CD8-positive, alpha-beta memory T cell (primary cell): ENCODE measurements around the gene CADM1. TPM values are rescaled to one million over a fixed set of nuclear protein-coding genes. Genes with fewer than 3 reads are reported as not detected.

Experiments used
- CTCF ChIA-PET: fragments of 350-600 bp; sonication (Branson Sonifier 250); formaldehyde crosslinking; loops from one replicate; lab custom pipeline; 2021; ENCODE audit warnings: antibody characterized with exemption; lab: Charles Lee
- POLR2A ChIA-PET: fragments of 350-600 bp; sonication (Branson Sonifier 250); formaldehyde crosslinking; loops from one replicate; lab custom pipeline; 2021; ENCODE audit warnings: antibody characterized with exemption; lab: Charles Lee
- DNase-seq, 5 donors: peaks; one replicate each; pipeline versions ENCODE4 v3.0.0 to v3.0.0-alpha.2; 2020 to 2022; ENCODE audit warnings: mixed read lengths in 1 of 5
- H3K27ac ChIP-seq: one replicate; pipeline ENCODE4 v1.7.0; 2013; ENCODE audit warnings: low read depth, mild to moderate bottlenecking, low read length, moderate library complexity
- H3K27me3 ChIP-seq: 2 replicates; pipeline ENCODE4 v1.7.0; 2013; ENCODE audit warnings: low read length, mild to moderate bottlenecking; ENCODE audit not compliant: insufficient read depth, poor library complexity, severe bottlenecking
- H3K36me3 ChIP-seq: 2 replicates; pipeline ENCODE4 v1.7.0; 2013; ENCODE audit warnings: mild to moderate bottlenecking, low read length, moderate library complexity; ENCODE audit not compliant: insufficient read depth
- H3K4me1 ChIP-seq: 2 replicates; pipeline ENCODE4 v1.7.0; 2013; ENCODE audit warnings: mild to moderate bottlenecking, low read length, moderate library complexity; ENCODE audit not compliant: insufficient read depth
- H3K4me3 ChIP-seq: 2 replicates; pipeline ENCODE4 v1.7.0; 2013; ENCODE audit warnings: mild to moderate bottlenecking, low read length
- H3K9me3 ChIP-seq: 2 replicates; pipeline ENCODE4 v1.7.0; 2013; ENCODE audit warnings: mild to moderate bottlenecking, low read length
- H3K27ac Mint-ChIP-seq, 8 donors: one replicate each; pipeline ENCODE4 v1.8.0; 2020 to 2021; ENCODE audit warnings: mixed read lengths in 8 of 8, mild to moderate bottlenecking in 6 of 8, inconsistent platforms in 3 of 8, moderate library complexity in 3 of 8
- H3K27me3 Mint-ChIP-seq, 2 donors: one replicate each; pipeline ENCODE4 v1.8.0; 2020 to 2021; ENCODE audit warnings: mixed read lengths in 2 of 2, mild to moderate bottlenecking in 1 of 2, moderate library complexity in 1 of 2
- H3K36me3 Mint-ChIP-seq, 3 donors: one replicate each; pipeline ENCODE4 v1.8.0; 2020 to 2021; ENCODE audit warnings: mixed read lengths in 3 of 3, inconsistent platforms in 1 of 3, mild to moderate bottlenecking in 1 of 3
- H3K4me1 Mint-ChIP-seq, 3 donors: one replicate each; pipeline ENCODE4 v1.8.0; 2020 to 2021; ENCODE audit warnings: mixed read lengths in 3 of 3, inconsistent platforms in 1 of 3, mild to moderate bottlenecking in 1 of 3
- H3K4me3 Mint-ChIP-seq, 7 donors: one replicate each; pipeline ENCODE4 v1.8.0; 2020 to 2021; ENCODE audit warnings: mixed read lengths in 7 of 7, mild to moderate bottlenecking in 6 of 7, moderate library complexity in 4 of 7, inconsistent platforms in 2 of 7
- H3K9me3 Mint-ChIP-seq, 5 donors: one replicate each; pipeline ENCODE4 v1.8.0; 2020 to 2022; ENCODE audit warnings: mixed read lengths in 5 of 5, mild to moderate bottlenecking in 3 of 5, moderate library complexity in 2 of 5, inconsistent platforms in 1 of 5
- polyA plus RNA-seq: library from polyadenylated mRNA; unstranded; fragments of 300-500 nt; fragmentation: Illumina TruSeq; gene quantifications from one replicate; pipeline ENCODE4 v1.2.3, GENCODE V29; 2021
- total RNA-seq, 2 experiments: library from RNA; stranded (reverse); gene quantifications; one replicate each; pipeline ENCODE4 v1.2.3, GENCODE V29; 2021

CADM1 gene
- total and polyA plus RNA-seq, 3 experiments from 2014 or later, result 0.90 to 2.7 (median 1.1) TPM

DNA sequence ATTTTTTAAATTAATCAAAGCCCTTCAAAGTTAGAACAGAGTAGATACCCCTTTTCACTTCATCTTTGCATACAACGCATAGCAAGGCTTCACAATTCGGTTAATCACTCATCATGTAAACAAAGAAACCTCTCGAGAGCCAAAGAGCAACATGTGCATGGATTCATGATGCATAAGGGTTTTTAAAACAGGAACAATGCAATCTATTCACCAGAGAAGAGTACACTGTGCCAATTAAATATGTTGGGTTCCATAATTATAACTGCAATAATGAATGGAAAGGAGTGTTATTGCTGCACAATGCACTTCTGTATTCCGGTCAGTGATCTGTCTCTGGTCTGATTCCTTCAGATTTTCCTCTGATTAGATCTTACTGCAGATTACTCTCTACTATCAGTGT, 45.3 kb downstream of the CADM1 start:
- Histone ChIP-seq H3K4me3 (no peak overlapping the region), H3K27me3 (no peaks in the 10 kb centered on the region), H3K27ac (no peak overlapping the region), H3K36me3 (no peaks in the 10 kb centered on the region), H3K4me1 (no peaks in the 10 kb centered on the region), H3K9me3 (no peaks in the 10 kb centered on the region)
- no peaks in the 10 kb centered on the region for H3K9me3 Mint-ChIP-seq
- H3K4me3 Mint-ChIP-seq, result no peak overlapping the region
- no peaks in the 10 kb centered on the region for H3K36me3 Mint-ChIP-seq
- POLR2A ChIA-PET, result no interaction called here
- no peak for DNase-seq
- H3K27me3 Mint-ChIP-seq, result peaks cover 0 to 1% of the 10 kb centered on the region in 2 donors
- H3K27ac Mint-ChIP-seq, result no peak overlapping the region
- no peaks in the 10 kb centered on the region for H3K4me1 Mint-ChIP-seq
- CTCF ChIA-PET, result no interaction called here

DNA sequence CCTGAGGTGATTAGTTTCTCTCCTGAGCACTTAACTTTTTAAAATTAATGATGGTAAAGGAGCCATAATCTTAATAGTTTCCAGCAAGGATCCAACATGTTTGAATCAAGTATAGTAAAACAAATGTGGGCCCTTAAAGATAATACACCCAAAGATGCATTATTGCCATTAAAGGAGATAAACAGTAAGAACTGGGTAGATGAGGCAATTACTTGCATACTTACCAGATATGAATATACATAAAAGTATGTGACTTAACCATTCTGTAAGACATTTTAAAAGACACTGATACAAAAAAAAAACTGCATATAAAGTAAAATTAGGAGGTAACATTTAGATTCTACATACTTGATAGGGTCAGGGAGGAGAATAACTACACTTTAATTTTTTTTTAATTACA, 48.2 kb downstream of the CADM1 start:
- Histone ChIP-seq H3K27me3 (no peaks in the 10 kb centered on the region), H3K36me3 (no peaks in the 10 kb centered on the region), H3K9me3 (no peaks in the 10 kb centered on the region), H3K4me1 (no peaks in the 10 kb centered on the region), H3K27ac (no peak overlapping the region), H3K4me3 (no peak overlapping the region)
- Mint-ChIP-seq H3K9me3 (no peaks in the 10 kb centered on the region), H3K27ac (no peak overlapping the region), H3K4me1 (no peaks in the 10 kb centered on the region), H3K4me3 (no peak overlapping the region), H3K36me3 (no peaks in the 10 kb centered on the region), H3K27me3 (peaks cover 0 to 1% of the 10 kb centered on the region in 2 donors)
- CTCF ChIA-PET, result no interaction called here
- no peak for DNase-seq
- POLR2A ChIA-PET, result no interaction called here

DNA sequence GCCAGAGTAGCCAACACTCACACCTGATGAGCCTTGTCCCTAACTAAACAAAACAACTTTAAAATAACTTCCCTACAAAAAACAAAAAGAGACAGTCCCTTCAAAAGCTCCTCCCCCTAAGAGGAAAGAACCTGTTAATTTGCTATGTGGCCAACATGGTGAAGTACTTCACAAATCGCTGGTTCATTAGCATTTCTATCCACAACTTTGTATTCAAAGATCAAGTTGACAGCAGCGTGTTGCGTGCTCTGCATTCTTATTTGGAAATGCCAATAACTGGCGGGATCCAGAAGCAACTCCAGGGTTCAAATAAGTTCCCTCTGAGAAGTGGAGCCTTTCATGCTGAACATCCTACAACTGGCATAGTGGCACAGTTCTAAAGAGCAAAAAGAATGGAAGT, 48.6 kb downstream of the CADM1 start:
- Histone ChIP-seq H3K27me3 (no peaks in the 10 kb centered on the region), H3K4me1 (no peaks in the 10 kb centered on the region), H3K9me3 (no peaks in the 10 kb centered on the region), H3K27ac (no peak overlapping the region), H3K4me3 (no peak overlapping the region), H3K36me3 (no peaks in the 10 kb centered on the region)
- no peaks in the 10 kb centered on the region for H3K4me1 Mint-ChIP-seq
- no peaks in the 10 kb centered on the region for H3K36me3 Mint-ChIP-seq
- ChIA-PET CTCF (no interaction called here), POLR2A (no interaction called here)
- H3K9me3 Mint-ChIP-seq, result no peaks in the 10 kb centered on the region
- DNase-seq, result no peak
- H3K27me3 Mint-ChIP-seq, result peaks cover 0 to 1% of the 10 kb centered on the region in 2 donors
- H3K4me3 Mint-ChIP-seq, result no peak overlapping the region
- no peak overlapping the region for H3K27ac Mint-ChIP-seq

DNA sequence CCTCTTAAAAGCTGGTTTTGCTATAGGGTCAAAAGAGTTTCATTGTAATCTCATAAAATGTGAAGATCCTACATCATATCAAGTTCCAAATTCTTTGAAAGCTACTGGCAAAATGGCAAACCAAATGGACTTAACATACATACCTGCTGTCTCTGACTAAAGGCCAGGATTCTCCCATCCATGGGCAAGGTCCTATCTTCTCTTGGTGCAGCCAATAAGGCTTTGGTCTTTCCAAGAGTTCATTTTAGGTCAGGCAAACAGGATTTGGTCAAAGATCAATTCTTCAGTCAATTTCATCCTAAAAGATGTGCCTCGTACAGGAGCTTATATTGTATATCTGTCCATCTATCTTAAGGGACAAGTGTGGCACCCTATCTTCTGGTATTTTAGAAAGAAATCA, 49.7 kb downstream of the CADM1 start:
- Histone ChIP-seq H3K4me1 (no peaks in the 10 kb centered on the region), H3K36me3 (no peaks in the 10 kb centered on the region), H3K27me3 (no peaks in the 10 kb centered on the region), H3K4me3 (no peak overlapping the region), H3K9me3 (no peaks in the 10 kb centered on the region), H3K27ac (no peak overlapping the region)
- Mint-ChIP-seq H3K4me3 (no peak overlapping the region), H3K36me3 (no peaks in the 10 kb centered on the region), H3K9me3 (peaks cover 0 to 3% (median 0%) of the 10 kb centered on the region in 5 donors), H3K27ac (no peak overlapping the region), H3K27me3 (peaks cover 0 to 4% of the 10 kb centered on the region in 2 donors), H3K4me1 (no peaks in the 10 kb centered on the region)
- no peak for DNase-seq
- ChIA-PET CTCF (no interaction called here), POLR2A (no interaction called here)

DNA sequence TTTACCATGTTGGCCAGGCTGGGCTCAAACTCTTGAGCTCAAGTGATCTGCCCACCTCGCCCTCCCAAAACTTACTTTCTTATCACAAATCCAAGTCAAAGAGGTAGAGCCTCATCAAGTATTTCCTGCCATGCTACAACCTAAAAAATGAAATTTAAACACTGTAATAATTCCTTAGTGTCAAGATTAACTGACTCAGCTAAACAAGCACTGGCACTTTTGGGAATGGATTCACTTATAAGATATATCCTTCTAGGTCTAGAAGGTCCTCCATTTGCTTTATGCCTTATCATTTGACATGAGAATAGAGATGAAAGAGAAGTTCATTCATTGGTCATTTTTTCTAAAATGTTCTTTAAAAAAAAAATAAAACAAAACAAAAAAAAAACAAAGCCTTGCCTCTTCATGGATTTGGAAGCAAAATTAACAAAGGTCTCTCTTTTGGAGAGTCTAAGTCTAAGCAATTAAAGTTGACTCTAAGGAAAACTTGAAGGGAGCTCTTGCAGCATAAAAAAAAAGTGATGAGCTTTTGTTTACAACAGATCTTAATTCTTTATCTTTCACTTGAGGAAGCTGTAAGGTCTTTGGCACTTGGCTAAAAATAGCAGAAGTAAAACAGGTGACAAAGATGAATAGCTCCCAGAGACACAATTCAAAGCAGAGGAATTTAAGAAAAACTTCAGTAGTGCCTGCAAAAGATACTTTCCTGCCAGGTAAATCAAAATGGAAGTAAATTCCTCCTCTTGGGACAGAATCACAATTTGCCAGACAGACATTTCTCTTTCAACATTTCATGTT, 50.3 kb downstream of the CADM1 start:
- Mint-ChIP-seq H3K36me3 (no peaks in the 10 kb centered on the region), H3K9me3 (peaks cover 1 to 5% (median 4%) of the 10 kb centered on the region in 5 donors), H3K4me1 (no peaks in the 10 kb centered on the region), H3K4me3 (no peak overlapping the region), H3K27me3 (peaks cover 0 to 4% of the 10 kb centered on the region in 2 donors), H3K27ac (no peak overlapping the region)
- H3K4me3 ChIP-seq, result no peak overlapping the region
- CTCF ChIA-PET, result no interaction called here
- no peaks in the 10 kb centered on the region for H3K9me3 ChIP-seq
- H3K27me3 ChIP-seq, result no peaks in the 10 kb centered on the region
- no peaks in the 10 kb centered on the region for H3K4me1 ChIP-seq
- no peak for DNase-seq
- H3K36me3 ChIP-seq, result no peaks in the 10 kb centered on the region
- no peak overlapping the region for H3K27ac ChIP-seq
- POLR2A ChIA-PET, result no interaction called here

DNA sequence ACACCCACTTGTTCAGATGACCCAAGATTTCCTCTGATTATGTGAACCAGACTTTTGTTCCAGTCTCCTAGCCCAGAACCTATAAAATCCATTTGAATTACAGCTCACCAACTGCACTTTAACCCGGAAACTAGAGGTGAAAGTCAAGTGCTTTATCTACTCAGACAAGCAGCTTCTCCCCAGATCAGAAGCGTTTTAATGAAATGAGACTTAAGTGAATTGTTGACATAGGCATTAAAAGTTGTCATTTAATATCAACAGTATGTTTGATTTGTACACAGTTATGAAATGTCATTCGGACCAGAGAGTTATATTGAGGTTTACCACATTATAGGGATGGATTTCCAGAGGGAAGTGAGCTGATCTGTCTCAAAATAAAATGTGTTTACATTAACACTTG, 52.0 kb downstream of the CADM1 start:
- CTCF ChIA-PET, result no interaction called here

DNA sequence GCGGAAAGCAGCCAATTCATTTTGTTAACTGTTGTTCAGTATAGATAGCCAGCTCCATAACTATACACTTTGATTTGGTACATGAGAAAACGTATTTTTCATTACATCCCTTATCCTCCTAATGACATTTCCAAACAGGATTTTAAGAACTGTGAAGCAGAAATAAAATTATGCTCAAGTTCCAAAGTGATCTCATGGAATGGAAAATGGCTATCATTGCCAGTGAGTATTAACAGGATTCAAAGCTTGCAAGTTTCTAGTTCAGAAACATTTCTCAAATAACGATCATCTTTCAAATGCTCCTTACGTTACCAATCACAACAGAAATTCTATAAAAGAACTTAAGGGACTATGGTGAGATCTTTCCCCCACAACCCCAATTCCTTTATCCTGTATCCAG, 53.7 kb downstream of the CADM1 start:
- Histone ChIP-seq H3K9me3 (peaks cover 8% of the 10 kb centered on the region), H3K27ac (no peak overlapping the region), H3K4me1 (no peaks in the 10 kb centered on the region), H3K27me3 (no peaks in the 10 kb centered on the region), H3K36me3 (no peaks in the 10 kb centered on the region), H3K4me3 (no peak overlapping the region)
- no peak overlapping the region for H3K4me3 Mint-ChIP-seq
- H3K4me1 Mint-ChIP-seq, result no peaks in the 10 kb centered on the region
- DNase-seq, result no peak
- peaks cover 15 to 28% (median 25%) of the 10 kb centered on the region in 5 donors for H3K9me3 Mint-ChIP-seq
- peaks cover 3 to 4% of the 10 kb centered on the region in 2 donors for H3K27me3 Mint-ChIP-seq
- no peaks in the 10 kb centered on the region for H3K36me3 Mint-ChIP-seq
- H3K27ac Mint-ChIP-seq, result no peak overlapping the region
- POLR2A ChIA-PET, result no interaction called here
- CTCF ChIA-PET, result no interaction called here

More for the DNA sequence above, 52.0 kb downstream of the CADM1 start:
- Mint-ChIP-seq H3K4me1 (no peaks in the 10 kb centered on the region), H3K4me3 (no peak overlapping the region), H3K27ac (no peak overlapping the region), H3K9me3 (peaks cover 12 to 17% (median 12%) of the 10 kb centered on the region in 5 donors), H3K27me3 (peaks cover 0 to 4% of the 10 kb centered on the region in 2 donors), H3K36me3 (no peaks in the 10 kb centered on the region)
- Histone ChIP-seq H3K36me3 (no peaks in the 10 kb centered on the region), H3K4me3 (no peak overlapping the region), H3K27ac (no peak overlapping the region), H3K27me3 (no peaks in the 10 kb centered on the region), H3K4me1 (no peaks in the 10 kb centered on the region), H3K9me3 (peaks cover 8% of the 10 kb centered on the region)
- POLR2A ChIA-PET, result no interaction called here
- DNase-seq, result no peak

DNA sequence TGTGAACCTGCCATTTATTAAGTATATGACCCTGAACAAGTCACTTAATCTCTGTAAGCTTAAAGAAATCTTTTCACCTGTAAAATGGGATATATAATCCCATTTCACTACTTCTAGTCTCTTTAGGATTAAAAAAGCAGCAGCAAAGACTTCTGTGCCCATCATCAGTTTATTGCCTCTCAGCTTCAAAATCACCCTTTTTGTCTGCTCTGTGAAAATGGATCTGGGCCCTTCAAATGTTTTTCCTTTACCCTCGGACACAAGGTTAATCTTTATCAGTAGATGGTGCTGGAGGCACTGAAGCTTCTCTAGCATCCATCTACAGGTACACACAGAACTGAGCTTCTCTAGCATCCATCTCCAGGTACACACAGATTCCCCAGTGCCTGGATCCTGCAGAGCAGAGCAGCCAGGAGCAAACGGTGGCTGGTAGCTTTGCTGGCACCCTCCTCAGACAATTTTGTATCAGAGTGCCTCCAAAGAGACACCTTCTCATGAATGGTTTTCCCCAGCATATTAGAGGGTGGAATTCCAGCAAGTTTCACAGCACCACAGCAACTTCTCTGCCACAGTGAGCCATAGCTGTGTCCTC, 56.8 kb downstream of the CADM1 start:
- H3K27ac ChIP-seq, result no peak overlapping the region
- Mint-ChIP-seq H3K27me3 (peaks cover 3 to 4% of the 10 kb centered on the region in 2 donors), H3K27ac (no peak overlapping the region), H3K9me3 (peaks cover 15 to 30% (median 26%) of the 10 kb centered on the region in 5 donors), H3K36me3 (peaks cover 0 to 10% (median 0%) of the 10 kb centered on the region in 3 donors), H3K4me3 (no peak overlapping the region), H3K4me1 (no peaks in the 10 kb centered on the region)
- no peaks in the 10 kb centered on the region for H3K36me3 ChIP-seq
- CTCF ChIA-PET, result interaction anchor here (1.1 kb wide), 1 partner anchor 9 kb away, joined by 3 read pairs; no protein-coding TSS in a partner anchor
- no peaks in the 10 kb centered on the region for H3K27me3 ChIP-seq
- no peaks in the 10 kb centered on the region for H3K4me1 ChIP-seq
- H3K4me3 ChIP-seq, result no peak overlapping the region
- POLR2A ChIA-PET, result no interaction called here
- DNase-seq, result no peak
- H3K9me3 ChIP-seq, result peaks cover 8% of the 10 kb centered on the region
